ENCODE measurements around the gene ADI1.

Gene ADI1

GRCh38 chr2:3470856-3471737 lies 48.2 kb downstream of the ADI1 start:
- Mint-ChIP-seq H3K36me3 (ENCODE audit: low read depth) (peaks cover 94% of the 10 kb centered on the region), H3K27ac (peak overlapping the region; percentile 10)

GRCh38 chr2:3470166-3470651 lies 49.1 kb downstream of the ADI1 start:
- Mint-ChIP-seq H3K4me1 (ENCODE audit: low read depth) (no peaks in the 10 kb centered on the region), H3K36me3 (ENCODE audit: low read depth) (peaks cover 94% of the 10 kb centered on the region), H3K9me3 (no peaks in the 10 kb centered on the region), H3K27me3 (no peaks in the 10 kb centered on the region), H3K4me3 (no peak overlapping the region), H3K27ac (peak overlapping the region; percentile 8)
- no peak for DNase-seq

More at GRCh38 chr2:3470856-3471737, 48.2 kb downstream of the ADI1 start:
- no peaks in the 10 kb centered on the region for H3K4me1 Mint-ChIP-seq (ENCODE audit: low read depth)
- no peaks in the 10 kb centered on the region for H3K27me3 Mint-ChIP-seq
- no peaks in the 10 kb centered on the region for H3K9me3 Mint-ChIP-seq
- no peak for DNase-seq
- no peak overlapping the region for H3K4me3 Mint-ChIP-seq

- no peak overlapping the region for H3K27ac Mint-ChIP-seq
- H3K27me3 Mint-ChIP-seq = no peaks in the 10 kb centered on the region
- H3K4me1 Mint-ChIP-seq (ENCODE audit: low read depth) = no peaks in the 10 kb centered on the region
- H3K4me3 Mint-ChIP-seq = no peak overlapping the region
- no peak for DNase-seq
- no peaks in the 10 kb centered on the region for H3K9me3 Mint-ChIP-seq
- peaks cover 94% of the 10 kb centered on the region for H3K36me3 Mint-ChIP-seq (ENCODE audit: low read depth)
Observed at GRCh38 chr2:3469486-3469885, 49.8 kb downstream of the ADI1 start.

GRCh38 chr2:3468296-3468988 lies 50.9 kb downstream of the ADI1 start:
- Mint-ChIP-seq H3K4me1 (ENCODE audit: low read depth) (no peaks in the 10 kb centered on the region), H3K27ac (no peak overlapping the region), H3K36me3 (ENCODE audit: low read depth) (peaks cover 95% of the 10 kb centered on the region), H3K27me3 (no peaks in the 10 kb centered on the region), H3K9me3 (no peaks in the 10 kb centered on the region), H3K4me3 (no peak overlapping the region)
- DNase-seq = no peak

- H3K27me3 Mint-ChIP-seq = no peaks in the 10 kb centered on the region
- H3K27ac Mint-ChIP-seq = peak overlapping the region; percentile 4
- H3K9me3 Mint-ChIP-seq = no peaks in the 10 kb centered on the region
- H3K36me3 Mint-ChIP-seq (ENCODE audit: low read depth) = peaks cover 98% of the 10 kb centered on the region
- H3K4me1 Mint-ChIP-seq (ENCODE audit: low read depth) = no peaks in the 10 kb centered on the region
- no peak for DNase-seq
- no peak overlapping the region for H3K4me3 Mint-ChIP-seq
Observed at GRCh38 chr2:3467654-3468053, 51.7 kb downstream of the ADI1 start.

- peaks cover 96% of the 10 kb centered on the region for H3K36me3 Mint-ChIP-seq (ENCODE audit: low read depth)
- peaks cover 2% of the 10 kb centered on the region for H3K4me1 Mint-ChIP-seq (ENCODE audit: low read depth)
- no peak overlapping the region for H3K27ac Mint-ChIP-seq
- DNase-seq = no peak
- no peaks in the 10 kb centered on the region for H3K27me3 Mint-ChIP-seq
- H3K9me3 Mint-ChIP-seq = no peaks in the 10 kb centered on the region
- H3K4me3 Mint-ChIP-seq = no peak overlapping the region
Observed at GRCh38 chr2:3466966-3467365, 52.4 kb downstream of the ADI1 start.

- Mint-ChIP-seq H3K9me3 (no peaks in the 10 kb centered on the region), H3K27me3 (no peaks in the 10 kb centered on the region), H3K4me1 (ENCODE audit: low read depth) (peaks cover 5% of the 10 kb centered on the region), H3K27ac (no peak overlapping the region), H3K4me3 (no peak overlapping the region), H3K36me3 (ENCODE audit: low read depth) (peaks cover 94% of the 10 kb centered on the region)
- no peak for DNase-seq
Observed at GRCh38 chr2:3466482-3466863, 52.9 kb downstream of the ADI1 start.

- DNase-seq = no peak
- no peak overlapping the region for H3K4me3 Mint-ChIP-seq
- H3K9me3 Mint-ChIP-seq = no peaks in the 10 kb centered on the region
- H3K27ac Mint-ChIP-seq = no peak overlapping the region
- peaks cover 89% of the 10 kb centered on the region for H3K36me3 Mint-ChIP-seq (ENCODE audit: low read depth)
- no peaks in the 10 kb centered on the region for H3K27me3 Mint-ChIP-seq
- H3K4me1 Mint-ChIP-seq (ENCODE audit: low read depth) = peaks cover 9% of the 10 kb centered on the region
Observed at GRCh38 chr2:3465844-3466481, 53.4 kb downstream of the ADI1 start.

GRCh38 chr2:3465328-3465727 lies 54.0 kb downstream of the ADI1 start:
- Mint-ChIP-seq H3K27ac (no peak overlapping the region), H3K4me3 (no peak overlapping the region), H3K27me3 (no peaks in the 10 kb centered on the region), H3K36me3 (ENCODE audit: low read depth) (peaks cover 89% of the 10 kb centered on the region), H3K9me3 (no peaks in the 10 kb centered on the region), H3K4me1 (ENCODE audit: low read depth) (peaks cover 12% of the 10 kb centered on the region)
- DNase-seq = no peak

GRCh38 chr2:3464401-3465005 lies 54.8 kb downstream of the ADI1 start:
- Mint-ChIP-seq H3K9me3 (no peaks in the 10 kb centered on the region), H3K27ac (no peak overlapping the region), H3K4me1 (ENCODE audit: low read depth) (peaks cover 12% of the 10 kb centered on the region), H3K36me3 (ENCODE audit: low read depth) (peaks cover 87% of the 10 kb centered on the region), H3K4me3 (no peak overlapping the region), H3K27me3 (no peaks in the 10 kb centered on the region)
- DNase-seq = peak; percentile 6

GRCh38 chr2:3463944-3464343 lies 55.4 kb downstream of the ADI1 start:
- H3K9me3 Mint-ChIP-seq = no peaks in the 10 kb centered on the region
- H3K4me1 Mint-ChIP-seq (ENCODE audit: low read depth) = peaks cover 12% of the 10 kb centered on the region
- H3K36me3 Mint-ChIP-seq (ENCODE audit: low read depth) = peaks cover 88% of the 10 kb centered on the region

GRCh38 chr2:3463186-3463835 lies 56.0 kb downstream of the ADI1 start:
- Mint-ChIP-seq H3K4me1 (ENCODE audit: low read depth) (peaks cover 12% of the 10 kb centered on the region), H3K9me3 (no peaks in the 10 kb centered on the region), H3K27me3 (no peaks in the 10 kb centered on the region), H3K27ac (no peak overlapping the region), H3K4me3 (no peak overlapping the region), H3K36me3 (ENCODE audit: low read depth) (peaks cover 88% of the 10 kb centered on the region)
- peak; percentile 19 for DNase-seq

More at GRCh38 chr2:3463944-3464343, 55.4 kb downstream of the ADI1 start:
- peak; percentile 3 for DNase-seq
- Mint-ChIP-seq H3K27me3 (no peaks in the 10 kb centered on the region), H3K4me3 (no peak overlapping the region), H3K27ac (no peak overlapping the region)

GRCh38 chr2:3462493-3463104 lies 56.7 kb downstream of the ADI1 start:
- no peak for DNase-seq
- H3K27ac Mint-ChIP-seq = no peak overlapping the region
- H3K4me3 Mint-ChIP-seq = no peak overlapping the region
- peaks cover 88% of the 10 kb centered on the region for H3K36me3 Mint-ChIP-seq (ENCODE audit: low read depth)
- H3K4me1 Mint-ChIP-seq (ENCODE audit: low read depth) = peaks cover 12% of the 10 kb centered on the region
- H3K27me3 Mint-ChIP-seq = no peaks in the 10 kb centered on the region
- H3K9me3 Mint-ChIP-seq = no peaks in the 10 kb centered on the region

All from activated T-cell treated with anti-CD3 and anti-CD28 coated beads, Interleukin-2, amount 50 U/mL, for 24 hours (primary cell).